Measurements from ENCODE around the gene P2RX4.
"Not testable (repeated sequence)": the region's sequence is repeated elsewhere in the genome, so short reads cannot be mapped to it uniquely, and the experiment has no call there.

Gene P2RX4

DNA sequence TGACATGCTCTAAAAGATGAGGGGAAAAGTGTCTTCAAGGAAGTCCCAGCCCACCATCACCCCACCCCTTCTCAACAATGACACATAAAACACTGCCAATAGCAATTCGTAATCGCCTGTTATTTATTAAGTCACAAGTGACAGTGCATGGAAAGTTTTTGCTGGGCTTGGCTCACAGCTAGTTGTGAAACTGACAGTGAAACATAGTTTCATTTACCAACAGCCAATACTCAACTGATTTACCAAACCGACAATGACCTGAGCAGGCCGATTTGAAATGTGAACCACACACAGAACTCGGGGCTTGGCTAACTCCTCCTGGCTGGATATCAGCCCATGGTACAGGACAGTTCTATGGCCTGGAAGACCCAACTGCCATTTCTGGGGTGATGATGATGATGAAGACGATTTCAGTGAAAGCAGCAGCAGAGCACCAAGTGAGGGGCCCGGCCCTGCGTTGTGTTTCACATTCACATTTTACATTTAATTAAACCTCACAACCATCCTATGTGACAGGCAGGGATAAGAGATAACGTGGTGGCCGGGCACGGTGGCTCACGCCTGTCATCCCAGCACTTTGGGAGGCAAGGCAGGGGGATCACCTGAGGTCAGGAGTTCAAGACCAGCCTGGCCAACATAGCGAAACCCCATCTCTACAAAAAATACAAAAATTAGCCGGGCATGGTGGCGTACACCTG lies 43.9 kb downstream of the P2RX4 start:
- H3K4me1 Mint-ChIP-seq: peaks cover 5% of the 10 kb centered on the region
- no peaks in the 10 kb centered on the region for H3K27me3 Mint-ChIP-seq
- H3K36me3 Mint-ChIP-seq (ENCODE audit: low read depth): peaks cover 62% of the 10 kb centered on the region
- no peak overlapping the region for H3K4me3 Mint-ChIP-seq
- peak overlapping the region; percentile 52 for H3K27ac Mint-ChIP-seq
- no peaks in the 10 kb centered on the region for H3K9me3 Mint-ChIP-seq
- no peak for ATAC-seq
- no peak for DNase-seq

DNA sequence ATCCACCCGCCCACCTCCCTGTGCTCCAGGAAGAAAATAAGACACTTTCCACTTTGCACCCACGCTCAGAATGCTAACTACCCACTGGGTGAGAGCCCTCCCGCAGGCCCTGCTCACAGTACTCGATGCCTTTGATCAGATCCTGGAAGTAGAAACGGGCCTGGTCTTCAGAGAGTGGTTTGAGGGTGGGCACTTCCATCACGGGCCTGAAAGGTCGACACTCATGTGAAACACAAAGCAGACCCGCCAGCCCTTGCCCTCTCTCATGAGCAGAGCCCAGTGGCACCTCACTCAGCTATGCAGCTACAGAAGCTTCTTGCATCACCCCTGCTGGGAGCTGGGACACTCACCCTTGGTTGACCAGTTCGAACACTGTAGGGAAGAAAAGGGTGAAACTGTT lies 45.5 kb downstream of the P2RX4 start:
- Mint-ChIP-seq H3K36me3 (ENCODE audit: low read depth) (peaks cover 61% of the 10 kb centered on the region), H3K4me1 (peaks cover 5% of the 10 kb centered on the region), H3K4me3 (no peak overlapping the region), H3K27ac (no peak overlapping the region), H3K27me3 (no peaks in the 10 kb centered on the region), H3K9me3 (no peaks in the 10 kb centered on the region)
- peak; percentile 53 for ATAC-seq
- DNase-seq: no peak

DNA sequence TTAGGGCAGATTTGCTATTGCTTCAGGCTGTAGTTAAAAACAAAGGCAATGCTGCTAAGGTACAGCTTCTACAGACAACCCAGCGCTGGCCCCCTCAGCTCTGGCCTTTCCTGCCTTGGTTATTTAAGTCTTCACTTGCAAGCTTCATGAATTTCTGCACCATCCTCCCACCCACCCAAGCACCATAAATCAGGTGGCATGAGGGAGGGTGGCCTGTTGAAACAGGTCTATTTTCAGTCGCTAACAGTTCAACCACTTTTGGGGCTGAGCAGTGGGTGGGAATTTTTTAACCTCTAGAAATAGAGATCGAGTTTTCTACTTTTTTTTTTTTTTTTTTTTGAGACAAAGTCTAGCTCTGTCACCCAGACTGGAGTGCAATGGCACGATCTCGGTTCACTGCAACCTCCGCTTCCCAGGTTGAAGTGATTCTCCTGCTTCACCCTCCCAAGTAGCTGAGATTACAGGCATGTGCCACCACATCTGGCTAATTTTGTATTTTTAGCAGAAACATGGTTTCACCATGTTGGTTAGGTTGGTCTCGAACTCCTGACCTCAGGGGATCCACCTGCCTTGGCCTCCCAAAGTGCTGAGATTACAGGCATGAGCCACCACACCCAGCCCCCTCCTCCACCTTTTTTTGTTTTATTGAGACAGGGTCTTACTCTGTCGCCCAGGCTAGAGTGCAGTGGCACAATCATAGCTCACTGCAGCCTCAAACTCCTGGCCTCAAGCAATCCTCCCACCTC lies 47.9 kb downstream of the P2RX4 start:
- H3K4me3 Mint-ChIP-seq, ATAC-seq, DNase-seq, H3K4me1 Mint-ChIP-seq, H3K27me3 Mint-ChIP-seq, H3K9me3 Mint-ChIP-seq, H3K27ac Mint-ChIP-seq: not testable (repeated sequence)
- peaks cover 59% of the 10 kb centered on the region for H3K36me3 Mint-ChIP-seq (ENCODE audit: low read depth)

DNA sequence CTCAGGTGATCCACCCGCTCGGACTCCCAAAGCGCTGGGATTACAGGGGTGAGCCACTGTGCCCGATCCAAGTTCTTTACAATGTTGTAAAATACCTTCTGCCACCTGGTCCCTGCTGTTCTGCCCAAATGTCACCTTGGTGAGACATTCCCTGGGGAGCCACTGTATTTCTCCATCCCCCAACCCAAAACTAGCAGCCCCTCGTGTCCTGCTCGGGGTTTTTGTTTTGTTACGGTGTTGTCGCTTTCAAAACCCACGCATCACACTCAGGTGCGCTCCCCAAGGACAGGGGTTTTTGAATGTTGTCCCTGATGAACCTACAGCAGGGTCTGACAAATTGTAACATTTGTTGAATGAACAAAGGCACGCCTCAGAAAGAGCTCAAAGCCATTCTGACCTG lies 49.1 kb downstream of the P2RX4 start:
- Mint-ChIP-seq H3K27ac (no peak overlapping the region), H3K9me3 (no peaks in the 10 kb centered on the region), H3K4me3 (no peak overlapping the region), H3K36me3 (ENCODE audit: low read depth) (peaks cover 51% of the 10 kb centered on the region), H3K27me3 (no peaks in the 10 kb centered on the region), H3K4me1 (no peaks in the 10 kb centered on the region)
- ATAC-seq (no peak), DNase-seq (no peak)

DNA sequence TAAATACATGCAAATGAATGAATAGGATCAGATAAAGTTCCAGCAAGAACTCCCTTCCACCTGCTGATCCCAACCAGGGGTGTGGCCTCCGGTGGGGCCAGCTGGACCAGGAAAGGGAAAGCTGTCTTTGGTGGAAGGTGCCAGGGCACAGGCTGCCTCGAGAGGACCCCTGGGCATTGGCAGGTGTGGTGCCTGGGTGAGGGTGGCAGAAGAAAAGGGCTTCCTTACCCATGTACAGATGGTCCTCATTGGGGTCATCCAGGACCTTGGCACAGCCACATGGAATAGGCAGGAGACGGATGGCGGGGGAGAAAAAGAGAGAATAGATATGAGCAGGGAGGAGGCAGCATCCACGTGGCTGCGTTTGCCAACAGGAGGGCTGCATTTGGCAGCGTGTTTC lies 50.2 kb downstream of the P2RX4 start:
- DNase-seq: no peak
- ATAC-seq: no peak
- no peaks in the 10 kb centered on the region for H3K9me3 Mint-ChIP-seq
- no peak overlapping the region for H3K4me3 Mint-ChIP-seq
- no peaks in the 10 kb centered on the region for H3K4me1 Mint-ChIP-seq
- no peaks in the 10 kb centered on the region for H3K27me3 Mint-ChIP-seq
- no peak overlapping the region for H3K27ac Mint-ChIP-seq
- H3K36me3 Mint-ChIP-seq (ENCODE audit: low read depth): peaks cover 46% of the 10 kb centered on the region

DNA sequence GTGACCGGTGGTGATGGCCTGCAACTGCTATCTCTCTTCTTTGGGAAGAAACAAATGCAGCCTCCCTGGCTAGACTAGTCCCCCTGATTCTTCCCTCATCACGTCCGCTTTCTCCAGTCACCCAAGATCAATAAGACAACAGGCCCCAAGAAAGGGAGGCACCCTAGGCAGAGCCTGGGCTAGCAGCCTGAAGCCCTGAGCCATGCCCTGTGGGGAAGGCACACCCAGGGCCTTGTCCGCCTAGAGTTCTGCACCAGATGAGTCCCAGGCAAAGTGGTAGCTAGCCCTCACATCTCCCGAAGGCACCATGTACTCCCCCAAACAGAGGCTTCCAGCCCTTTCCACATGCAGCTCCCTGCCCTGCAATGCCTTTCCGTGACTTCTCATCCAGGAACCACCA lies 51.5 kb downstream of the P2RX4 start:
- H3K36me3 Mint-ChIP-seq (ENCODE audit: low read depth): peaks cover 44% of the 10 kb centered on the region
- no peak overlapping the region for H3K4me3 Mint-ChIP-seq
- H3K9me3 Mint-ChIP-seq: no peaks in the 10 kb centered on the region
- no peaks in the 10 kb centered on the region for H3K27me3 Mint-ChIP-seq
- no peak overlapping the region for H3K27ac Mint-ChIP-seq
- DNase-seq (no peak), ATAC-seq (no peak)
- H3K4me1 Mint-ChIP-seq: no peaks in the 10 kb centered on the region

DNA sequence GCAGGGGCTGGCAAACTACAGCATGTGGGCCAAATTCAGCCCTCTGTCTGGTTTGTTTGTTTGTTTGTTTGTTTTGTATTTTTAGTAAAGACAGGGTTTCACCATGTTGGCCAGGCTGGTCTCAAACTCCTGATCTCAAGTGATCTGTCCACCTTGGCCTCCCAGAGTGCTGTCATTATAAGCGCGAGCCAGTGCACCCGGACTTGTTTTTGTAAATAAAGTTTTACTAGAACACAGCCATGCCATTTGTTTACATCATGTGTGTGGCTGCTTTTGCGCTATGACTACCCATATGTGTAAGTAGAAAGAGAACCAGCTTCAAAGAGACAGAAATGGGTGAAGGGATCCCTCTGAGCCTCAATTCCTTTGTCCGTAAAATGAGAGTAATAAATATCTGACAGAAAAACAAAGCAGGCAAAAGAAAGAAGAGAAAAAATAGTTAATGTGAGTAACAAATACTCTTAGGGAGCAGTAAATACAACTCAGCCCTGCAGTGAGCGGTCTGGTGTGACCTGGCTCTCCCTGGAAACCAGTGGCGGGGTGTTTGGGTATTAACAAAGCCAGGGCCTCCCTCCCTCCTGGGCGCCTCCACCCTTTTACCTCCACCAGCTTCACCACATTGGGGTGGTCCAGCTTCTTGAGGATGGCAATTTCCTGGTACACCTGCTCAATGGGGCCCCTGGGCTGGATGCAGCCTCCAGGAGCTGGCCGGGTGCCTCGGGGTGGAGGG lies 53.4 kb downstream of the P2RX4 start:
- ATAC-seq (no peak), DNase-seq (no peak)
- H3K27me3 Mint-ChIP-seq: no peaks in the 10 kb centered on the region
- no peaks in the 10 kb centered on the region for H3K9me3 Mint-ChIP-seq
- H3K27ac Mint-ChIP-seq: no peak overlapping the region
- no peak overlapping the region for H3K4me3 Mint-ChIP-seq
- H3K4me1 Mint-ChIP-seq: no peaks in the 10 kb centered on the region
- peaks cover 40% of the 10 kb centered on the region for H3K36me3 Mint-ChIP-seq (ENCODE audit: low read depth)

DNA sequence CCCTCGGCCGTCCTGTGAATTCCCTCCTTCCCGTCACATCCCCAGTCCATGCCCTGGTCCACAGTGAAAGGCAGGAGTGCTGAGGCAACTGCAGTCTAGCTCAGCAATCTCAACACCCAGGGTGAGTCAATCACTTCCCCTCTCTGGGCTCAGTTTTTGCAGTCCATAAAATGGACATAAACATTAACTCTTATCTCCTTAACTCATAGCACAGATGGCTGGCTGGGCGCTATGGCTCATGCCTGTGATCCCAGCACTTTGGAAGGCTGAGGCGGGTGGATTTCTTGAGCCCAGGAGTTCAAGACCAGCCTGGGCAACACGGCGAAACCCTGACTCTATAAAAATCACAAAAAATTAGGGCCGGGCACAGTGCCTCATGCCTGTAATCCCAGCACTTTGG lies 54.2 kb downstream of the P2RX4 start:
- Mint-ChIP-seq H3K9me3 (no peaks in the 10 kb centered on the region), H3K27me3 (no peaks in the 10 kb centered on the region), H3K4me1 (no peaks in the 10 kb centered on the region), H3K27ac (no peak overlapping the region), H3K4me3 (no peak overlapping the region), H3K36me3 (ENCODE audit: low read depth) (peaks cover 39% of the 10 kb centered on the region)
- ATAC-seq (no peak), DNase-seq (no peak)

DNA sequence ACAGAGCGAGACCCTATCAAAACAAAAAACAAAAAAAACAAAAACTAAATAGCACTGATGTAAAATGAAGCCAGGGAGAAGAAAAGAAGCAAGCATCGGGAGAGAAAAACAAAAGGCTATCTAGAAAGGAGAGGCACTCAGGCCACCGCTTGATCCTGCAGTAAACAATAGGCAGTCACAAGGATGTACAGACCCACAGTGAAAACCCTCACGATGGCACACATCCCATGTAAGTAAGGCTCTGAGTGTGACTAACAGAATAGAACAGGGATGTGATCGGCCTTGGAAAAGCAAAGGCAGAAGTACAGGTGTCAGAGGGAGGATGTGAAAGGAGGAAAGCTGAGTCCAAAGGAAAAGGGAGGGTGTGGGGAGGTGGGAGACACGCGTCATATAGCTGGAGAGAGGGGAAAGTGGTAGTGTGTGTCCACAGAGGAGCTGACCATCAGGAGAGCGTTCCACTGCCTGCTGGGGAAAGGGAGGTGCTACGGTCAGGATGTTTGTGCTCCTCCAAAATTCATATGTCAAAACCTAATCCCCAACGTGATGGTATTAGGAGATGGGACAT lies 55.1 kb downstream of the P2RX4 start:
- H3K4me3 Mint-ChIP-seq: no peak overlapping the region
- ATAC-seq (no peak), DNase-seq (no peak)
- H3K4me1 Mint-ChIP-seq: no peaks in the 10 kb centered on the region
- H3K9me3 Mint-ChIP-seq: no peaks in the 10 kb centered on the region
- H3K27me3 Mint-ChIP-seq: no peaks in the 10 kb centered on the region
- no peak overlapping the region for H3K27ac Mint-ChIP-seq
- peaks cover 39% of the 10 kb centered on the region for H3K36me3 Mint-ChIP-seq (ENCODE audit: low read depth)

DNA sequence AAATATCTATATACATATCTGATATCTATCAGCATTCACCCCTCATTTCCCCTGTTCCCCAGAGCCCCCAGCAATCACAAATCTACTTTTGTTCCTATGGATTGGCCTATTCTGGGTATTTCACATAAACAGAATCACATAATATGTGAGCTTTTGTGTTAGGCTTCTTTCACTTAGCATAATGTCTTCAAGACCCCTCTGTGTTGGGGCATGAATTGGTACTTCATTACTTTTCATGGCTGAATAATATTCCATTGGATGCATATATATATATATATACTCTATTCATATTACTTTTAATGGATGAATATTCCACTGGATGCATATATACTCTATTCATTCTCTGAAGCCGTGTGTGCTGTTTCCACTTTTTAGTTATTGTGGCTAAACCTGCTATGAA lies 57.9 kb downstream of the P2RX4 start:
- Mint-ChIP-seq H3K27me3 (no peaks in the 10 kb centered on the region), H3K36me3 (ENCODE audit: low read depth) (peaks cover 34% of the 10 kb centered on the region), H3K9me3 (no peaks in the 10 kb centered on the region), H3K4me3 (no peak overlapping the region), H3K4me1 (no peaks in the 10 kb centered on the region), H3K27ac (no peak overlapping the region)
- DNase-seq: no peak
- no peak for ATAC-seq

DNA sequence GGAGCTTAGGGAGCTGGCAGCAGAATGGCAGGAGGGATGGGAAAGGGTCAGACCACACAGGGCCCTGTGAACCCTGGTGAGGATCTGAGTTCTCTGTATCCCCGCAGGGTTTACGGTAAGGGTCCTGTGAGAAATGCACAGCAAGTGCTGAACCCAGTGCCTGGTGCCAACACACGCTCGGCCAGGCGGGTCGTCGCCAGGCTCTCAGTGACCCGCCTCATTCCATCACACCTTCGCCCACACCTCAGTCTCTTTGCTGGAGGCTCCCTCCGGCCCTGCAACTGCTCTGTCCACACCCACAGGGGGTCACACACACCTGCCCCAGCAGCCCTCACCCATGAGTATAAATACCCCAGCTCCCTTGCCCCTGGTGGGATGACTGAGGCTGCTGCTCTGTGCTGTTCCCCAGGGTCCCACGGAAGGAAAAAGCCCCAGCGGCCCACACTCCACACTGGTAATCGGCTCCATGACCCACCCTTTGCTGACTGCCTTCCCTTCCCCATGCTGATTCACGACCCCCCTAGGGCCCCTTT lies 63.5 kb downstream of the P2RX4 start:
- Mint-ChIP-seq H3K36me3 (ENCODE audit: low read depth) (peaks cover 34% of the 10 kb centered on the region), H3K4me1 (peaks cover 8% of the 10 kb centered on the region), H3K9me3 (no peaks in the 10 kb centered on the region), H3K27ac (no peak overlapping the region), H3K27me3 (no peaks in the 10 kb centered on the region), H3K4me3 (no peak overlapping the region)
- peak; percentile 7 for ATAC-seq
- no peak for DNase-seq

DNA sequence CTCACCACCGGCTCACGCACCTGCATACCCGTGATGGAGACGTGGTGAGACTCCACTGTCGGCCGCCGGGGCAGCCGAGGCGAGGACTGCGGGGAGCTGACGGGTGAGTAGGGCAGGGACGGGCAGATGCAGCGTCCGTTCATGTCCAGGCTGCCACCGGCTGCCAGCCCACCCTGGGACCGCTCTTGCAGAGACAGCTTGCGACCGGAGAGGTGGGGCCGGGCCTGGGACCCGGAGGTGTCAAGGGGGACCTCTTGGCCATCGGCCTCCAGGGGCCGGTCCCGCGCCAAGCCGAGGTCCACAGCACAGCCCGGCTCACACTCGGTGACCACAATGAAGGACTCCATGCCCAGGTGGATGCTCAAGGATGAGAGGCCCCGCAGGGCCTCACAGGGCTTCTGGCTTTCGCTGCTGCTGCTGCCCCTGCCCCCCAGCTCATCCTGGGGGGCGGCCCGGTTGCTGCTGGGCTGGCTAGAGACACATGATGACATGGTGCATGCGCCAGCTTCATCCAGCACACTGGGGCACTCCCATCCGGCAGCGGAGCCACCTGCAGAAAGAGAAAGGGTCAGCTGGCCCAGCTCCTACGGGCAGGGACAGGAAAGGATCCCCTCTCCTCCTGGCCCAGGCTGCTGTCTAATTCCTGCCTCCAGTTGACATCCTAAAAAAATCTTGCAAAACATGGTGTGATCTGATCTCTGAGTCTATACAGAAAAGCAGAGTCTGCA lies 64.3 kb downstream of the P2RX4 start:
- H3K27ac Mint-ChIP-seq: no peak overlapping the region
- ATAC-seq: no peak

DNA sequence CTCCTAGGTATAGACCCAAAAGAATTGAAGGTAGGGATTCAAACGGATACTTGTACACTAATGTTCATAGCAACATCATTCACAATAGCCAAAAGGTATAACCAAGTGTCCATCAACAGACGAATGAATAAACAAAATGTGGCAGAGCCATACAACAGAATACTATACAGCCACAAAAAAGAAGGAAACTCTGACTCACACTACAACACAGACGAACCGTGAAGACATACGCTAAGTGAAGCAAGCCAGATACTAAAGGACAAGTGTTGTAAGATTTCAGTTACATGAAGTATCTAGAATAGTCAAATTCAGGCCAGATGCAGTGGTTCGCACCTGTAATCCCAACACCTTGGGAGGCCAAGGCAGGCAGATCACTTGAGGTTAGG lies 67.4 kb downstream of the P2RX4 start:
- no peak for ATAC-seq
- peak overlapping the region; percentile 64 for H3K27ac Mint-ChIP-seq

More for the DNA sequence above, 64.3 kb downstream of the P2RX4 start:
- DNase-seq: no peak
- no peaks in the 10 kb centered on the region for H3K9me3 Mint-ChIP-seq
- no peak overlapping the region for H3K4me3 Mint-ChIP-seq
- peaks cover 8% of the 10 kb centered on the region for H3K4me1 Mint-ChIP-seq
- H3K36me3 Mint-ChIP-seq (ENCODE audit: low read depth): peaks cover 33% of the 10 kb centered on the region
- no peaks in the 10 kb centered on the region for H3K27me3 Mint-ChIP-seq

More for the DNA sequence above, 67.4 kb downstream of the P2RX4 start:
- no peak for DNase-seq
- peaks cover 23% of the 10 kb centered on the region for H3K36me3 Mint-ChIP-seq (ENCODE audit: low read depth)
- no peak overlapping the region for H3K4me3 Mint-ChIP-seq
- H3K27me3 Mint-ChIP-seq: no peaks in the 10 kb centered on the region
- no peaks in the 10 kb centered on the region for H3K9me3 Mint-ChIP-seq
- peaks cover 8% of the 10 kb centered on the region for H3K4me1 Mint-ChIP-seq
